ENCODE results near the gene MAPK8IP3.

DNA sequence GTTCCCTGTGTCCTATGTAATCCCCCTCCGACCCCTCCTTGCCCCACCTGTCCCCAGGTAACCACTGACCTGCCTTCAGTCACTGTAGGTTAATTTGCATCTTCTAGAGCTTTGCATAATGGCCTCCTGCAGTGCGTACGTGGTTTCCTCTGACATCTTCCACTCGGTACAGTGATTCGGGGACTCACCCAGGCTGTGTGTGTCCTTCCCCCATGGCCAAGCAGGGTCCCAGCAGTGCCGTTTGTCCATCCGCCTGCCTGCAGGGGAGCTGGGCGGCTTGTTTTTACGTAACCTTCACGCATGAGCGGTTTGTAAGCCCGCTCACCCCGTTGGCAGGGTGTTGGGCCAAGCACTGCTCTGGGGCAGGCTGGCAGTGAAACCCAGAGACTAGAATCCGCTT lies 7.9 kb downstream of the MAPK8IP3 start:
- TF ChIP-seq, protein P1, sequence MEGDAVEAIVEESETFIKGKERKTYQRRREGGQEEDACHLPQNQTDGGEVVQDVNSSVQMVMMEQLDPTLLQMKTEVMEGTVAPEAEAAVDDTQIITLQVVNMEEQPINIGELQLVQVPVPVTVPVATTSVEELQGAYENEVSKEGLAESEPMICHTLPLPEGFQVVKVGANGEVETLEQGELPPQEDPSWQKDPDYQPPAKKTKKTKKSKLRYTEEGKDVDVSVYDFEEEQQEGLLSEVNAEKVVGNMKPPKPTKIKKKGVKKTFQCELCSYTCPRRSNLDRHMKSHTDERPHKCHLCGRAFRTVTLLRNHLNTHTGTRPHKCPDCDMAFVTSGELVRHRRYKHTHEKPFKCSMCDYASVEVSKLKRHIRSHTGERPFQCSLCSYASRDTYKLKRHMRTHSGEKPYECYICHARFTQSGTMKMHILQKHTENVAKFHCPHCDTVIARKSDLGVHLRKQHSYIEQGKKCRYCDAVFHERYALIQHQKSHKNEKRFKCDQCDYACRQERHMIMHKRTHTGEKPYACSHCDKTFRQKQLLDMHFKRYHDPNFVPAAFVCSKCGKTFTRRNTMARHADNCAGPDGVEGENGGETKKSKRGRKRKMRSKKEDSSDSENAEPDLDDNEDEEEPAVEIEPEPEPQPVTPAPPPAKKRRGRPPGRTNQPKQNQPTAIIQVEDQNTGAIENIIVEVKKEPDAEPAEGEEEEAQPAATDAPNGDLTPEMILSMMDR (IDR thresholded peaks at IDR 0.05; ENCODE audit: low read depth, low read length, poor library complexity, severe bottlenecking), result no peak
- no peak for TF ChIP-seq EZH2phosphoT487 (IDR thresholded peaks at IDR 0.05; ENCODE audit: borderline replicate concordance, low read length)

All from DOHH2 (cell line).